A549 (cell line): ENCODE data around the gene FBXL7. TPM values are rescaled to one million over a fixed set of nuclear protein-coding genes. Genes with fewer than 3 reads are reported as not detected.

Source experiments
- ATAC-seq, 2 experiments: fragments of 200-7000 bp in 1 of 2; fragments of >200 bp in 1 of 2; cut with Nextera tagmentation in 1 of 2; cut with Tn5 transposase in 1 of 2; 3 replicates each; pipeline versions ENCODE4 v1.8.0 to v1.9.1; 2018 to 2020; ENCODE audit warnings: mild to moderate bottlenecking in 1 of 2, moderate library complexity in 1 of 2
- CTCF ChIA-PET: fragments of 300-600 bp; sonication (Branson Sonifier 250); formaldehyde crosslinking; extraction: SDS; loops from one replicate; lab custom pipeline; 2021; ENCODE audit warnings: antibody characterized with exemption, inconsistent platforms; lab: Yijun Ruan, JAX
- POLR2A ChIA-PET: fragments of 350-600 bp; formaldehyde crosslinking; extraction: SDS; loops from one replicate; lab custom pipeline; 2021; ENCODE audit warnings: antibody characterized with exemption, inconsistent platforms; lab: Yijun Ruan, JAX
- DNase-seq, 2 experiments: peaks; one replicate each; pipeline versions ENCODE4 v3.0.0 to v3.0.0-alpha.2; 2011 to 2016; ENCODE audit warnings: low read depth in 1 of 2, low spot score in 1 of 2
- FAIRE-seq: peaks from 2 replicates; lab custom pipeline; 2011; peaks lifted over from hg19 to GRCh38; lab: Jason Lieb, UNC
- H3K27ac ChIP-seq, 2 experiments: fragments of >200 bp; sonication (Bioruptor Twin); formaldehyde crosslinking; 3 replicates each; pipeline ENCODE4 v1.5.1; 2016 to 2017
- H3K4me1 ChIP-seq: fragments of >200 bp; sonication (Bioruptor Twin); formaldehyde crosslinking; 3 replicates; pipeline ENCODE4 v1.6.1; 2016
- H3K4me2 ChIP-seq: fragments of >200 bp; sonication (Bioruptor Twin); formaldehyde crosslinking; 3 replicates; pipeline ENCODE4 v1.6.1; 2016
- H3K4me3 ChIP-seq: fragments of >200 bp; sonication (Bioruptor Twin); formaldehyde crosslinking; 3 replicates; pipeline ENCODE4 v1.5.1; 2016
- H3K9me3 ChIP-seq: fragments of >200 bp; sonication (Bioruptor Twin); formaldehyde crosslinking; 3 replicates; pipeline ENCODE4 v1.6.1; 2016
- BHLHE40 ChIP-seq: IDR thresholded peaks from 2 replicates; pipeline ENCODE4 v1.6.1; 2012; ENCODE audit warnings: low read depth, low read length, inconsistent platforms
- CBX2 ChIP-seq: fragments of 200-600 bp; sonication (generic); IDR thresholded peaks from 2 replicates; pipeline ENCODE4 v1.6.1; 2016; ENCODE audit warnings: low read depth, mild to moderate bottlenecking, borderline replicate concordance
- CHD4 ChIP-seq: fragments of 200-600 bp; sonication (generic); IDR thresholded peaks from 2 replicates; pipeline ENCODE4 v1.6.1; 2016; ENCODE audit warnings: antibody characterized with exemption, mild to moderate bottlenecking, borderline replicate concordance
- FOSB ChIP-seq: fragments of 250-450 bp; sonication (Bioruptor Pico); IDR thresholded peaks from 2 replicates; pipeline ENCODE4 v1.5.0; 2020; ENCODE audit warnings: mild to moderate bottlenecking, moderate library complexity
- FOSL2 ChIP-seq, 2 experiments: fragments of 450-650 bp in 1 of 2; fragments of >200 bp in 1 of 2; sonication (Bioruptor Twin) in 1 of 2; formaldehyde crosslinking; IDR thresholded peaks; 2 replicates each; pipeline versions ENCODE4 v1.5.0 to v1.6.1; 2016 to 2020; ENCODE audit warnings: mild to moderate bottlenecking in 1 of 2, moderate library complexity in 1 of 2
- FOXS1 ChIP-seq: fragments of 250-450 bp; sonication (Bioruptor Pico); IDR thresholded peaks from 2 replicates; pipeline ENCODE4 v1.5.0; 2020; ENCODE audit warnings: mild to moderate bottlenecking, moderate library complexity
- HEYL ChIP-seq: fragments of 250-450 bp; sonication (Bioruptor Pico); IDR thresholded peaks from 2 replicates; pipeline ENCODE4 v1.8.0; 2021; ENCODE audit warnings: mild to moderate bottlenecking, moderate library complexity
- HOXA7 ChIP-seq: fragments of 250-450 bp; sonication (Bioruptor Pico); IDR thresholded peaks from 2 replicates; pipeline ENCODE4 v1.5.0; 2020; ENCODE audit warnings: mild to moderate bottlenecking, moderate library complexity
- HOXB5 ChIP-seq: fragments of 250-450 bp; sonication (Bioruptor Pico); IDR thresholded peaks from 2 replicates; pipeline ENCODE4 v1.5.0; 2020; ENCODE audit warnings: mild to moderate bottlenecking, moderate library complexity
- JUN ChIP-seq, 2 experiments: fragments of >200 bp; sonication (Bioruptor Twin); formaldehyde crosslinking; IDR thresholded peaks; 2 replicates in 1 of 2; 3 replicates in 1 of 2; pipeline ENCODE4 v1.6.1; 2016 to 2017
- KDM1A ChIP-seq: fragments of 200-600 bp; sonication (generic); IDR thresholded peaks from 2 replicates; pipeline ENCODE4 v1.6.1; 2016; ENCODE audit warnings: low read depth, mild to moderate bottlenecking
- KDM5A ChIP-seq: fragments of 200-600 bp; sonication (generic); IDR thresholded peaks from 2 replicates; pipeline ENCODE4 v1.6.1; 2016; ENCODE audit warnings: antibody characterized with exemption, mild to moderate bottlenecking
- MAFK ChIP-seq: fragments of 450-650 bp; IDR thresholded peaks from 2 replicates; pipeline ENCODE4 v1.6.1; 2014; ENCODE audit not compliant: partially characterized antibody
- MAZ ChIP-seq: fragments of 150-350 bp; IDR thresholded peaks from 2 replicates; pipeline ENCODE4 v1.6.1; 2014; ENCODE audit warnings: antibody characterized with exemption, low read depth, low read length, borderline replicate concordance
- MYC ChIP-seq: IDR thresholded peaks from 2 replicates; pipeline ENCODE4 v1.6.1; 2012; ENCODE audit warnings: mild to moderate bottlenecking, inconsistent platforms, low read length, improper control_type of control experiment, borderline replicate concordance
- NPAS2 ChIP-seq: fragments of 250-450 bp; sonication (Bioruptor Pico); IDR thresholded peaks from 2 replicates; pipeline ENCODE4 v1.8.0; 2022; ENCODE audit warnings: mild to moderate bottlenecking, moderate library complexity, borderline replicate concordance
- NR3C1 ChIP-seq: fragments of >200 bp; sonication (Bioruptor Twin); formaldehyde crosslinking; IDR thresholded peaks from 3 replicates; pipeline ENCODE4 v1.6.1; 2017
- PHF8 ChIP-seq: fragments of 200-600 bp; sonication (generic); IDR thresholded peaks from 2 replicates; pipeline ENCODE4 v1.6.1; 2016; ENCODE audit warnings: low read depth, mild to moderate bottlenecking, antibody characterized with exemption, moderate library complexity, borderline replicate concordance
- POLR2A ChIP-seq: IDR thresholded peaks from 2 replicates; pipeline ENCODE4 v1.6.1; 2012; ENCODE audit warnings: mild to moderate bottlenecking, low read length
- POLR2AphosphoS2 ChIP-seq: conservative IDR thresholded peaks from 2 replicates; pipeline ENCODE4 v1.6.1; 2012; ENCODE audit warnings: low read length, improper control_type of control experiment, inconsistent platforms
- RARB ChIP-seq: fragments of 250-450 bp; sonication (Bioruptor Pico); IDR thresholded peaks from 2 replicates; pipeline ENCODE4 v1.8.0; 2021; ENCODE audit warnings: mild to moderate bottlenecking, moderate library complexity
- RFX5 ChIP-seq: fragments of 450-650 bp; IDR thresholded peaks from 2 replicates; pipeline ENCODE4 v1.7.1; 2014; ENCODE audit warnings: antibody characterized with exemption, mild to moderate bottlenecking, moderate library complexity
- RNF2 ChIP-seq: fragments of 200-600 bp; sonication (generic); IDR thresholded peaks from 2 replicates; pipeline ENCODE4 v1.6.1; 2016; ENCODE audit warnings: low read depth, mild to moderate bottlenecking, antibody characterized with exemption, moderate library complexity, borderline replicate concordance
- SREBF2 ChIP-seq: fragments of 450-650 bp; IDR thresholded peaks from 2 replicates; pipeline ENCODE4 v1.6.1; 2014; ENCODE audit warnings: mild to moderate bottlenecking, moderate library complexity
- TFCP2L1 ChIP-seq: fragments of 250-450 bp; sonication (Bioruptor Pico); IDR thresholded peaks from 2 replicates; pipeline ENCODE4 v1.5.0; 2021; ENCODE audit warnings: mild to moderate bottlenecking
- TP53 ChIP-seq: fragments of 250-450 bp; sonication (Bioruptor Pico); IDR thresholded peaks from 2 replicates; pipeline ENCODE4 v1.5.0; 2021; ENCODE audit warnings: mild to moderate bottlenecking, moderate library complexity
- ZC3H11A ChIP-seq: fragments of 450-650 bp; IDR thresholded peaks from 2 replicates; pipeline ENCODE4 v1.6.1; 2014; ENCODE audit warnings: antibody characterized with exemption, mild to moderate bottlenecking
- ZFP36 ChIP-seq: fragments of 450-650 bp; IDR thresholded peaks from 2 replicates; pipeline ENCODE4 v1.6.1; 2014; ENCODE audit warnings: borderline replicate concordance; ENCODE audit not compliant: partially characterized antibody
- ZSCAN20 ChIP-seq: fragments of 250-450 bp; sonication (Bioruptor Pico); IDR thresholded peaks from 2 replicates; pipeline ENCODE4 v1.8.0; 2022; ENCODE audit warnings: mild to moderate bottlenecking, moderate library complexity
- WGBS: methylation state at CpG from one replicate; pipeline ENCODE4 v1.1.6; 2017; ENCODE audit errors: missing lambda C conversion rate; 5-methylcytosine and 5-hydroxymethylcytosine counted together
- polyA plus RNA-seq, 4 experiments: library from polyadenylated mRNA; depleted of rRNA in 3 of 4; stranded (reverse); fragments of >200 nt; fragmentation: RNase III in 1 of 4; extraction: RNeasy Plus Mini Kit Qiagen cat#74134 plus additional on column Dnase treatment in 1 of 4; gene quantifications; 2 replicates in 3 of 4; 3 replicates in 1 of 4; pipeline ENCODE4 v1.2.3, GENCODE V29; 2011 to 2017
- TF ChIP-seq, protein P1 (sequence below): fragments of 200-600 bp; sonication (generic); IDR thresholded peaks from 2 replicates; pipeline ENCODE4 v1.6.1; 2016; ENCODE audit warnings: antibody characterized with exemption, mild to moderate bottlenecking, moderate library complexity
- TF ChIP-seq, protein P2 (sequence below): IDR thresholded peaks from 2 replicates; pipeline ENCODE4 v1.6.1; 2012; ENCODE audit warnings: low read depth, borderline replicate concordance
- TF ChIP-seq, protein P3 (sequence below): fragments of 150-350 bp; IDR thresholded peaks from 2 replicates; pipeline ENCODE4 v1.6.1; 2014; ENCODE audit warnings: low read depth, mild to moderate bottlenecking, low read length

Gene FBXL7
- polyA plus RNA-seq, 2 of the 4 experiments (the other 2 are of a cell fraction): 0.90 to 1.7 TPM

DNA sequence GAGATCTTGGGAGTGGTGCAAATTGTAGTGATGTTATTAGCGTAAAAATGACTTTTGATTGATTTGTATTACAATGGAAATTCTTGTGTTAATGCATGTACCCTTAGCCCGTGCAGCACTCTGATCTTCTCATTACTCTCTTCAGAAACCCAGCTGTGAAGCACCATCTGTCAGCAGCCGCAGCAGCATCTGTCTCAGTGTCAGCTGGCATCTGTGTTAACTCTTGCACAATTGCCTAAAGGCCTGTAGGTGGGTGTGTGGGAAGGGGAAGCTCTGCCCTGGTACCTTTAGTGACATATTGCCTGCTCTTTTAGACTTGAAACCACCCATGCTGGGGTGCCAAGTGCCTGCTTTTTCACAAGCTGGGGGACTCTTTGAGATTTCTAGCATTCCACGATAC lies 101.3 kb downstream of the FBXL7 start:
- no peak overlapping the region for H3K4me3 ChIP-seq
- no peaks in the 10 kb centered on the region for H3K9me3 ChIP-seq
- H3K27ac ChIP-seq: no peak overlapping the region
- CTCF ChIA-PET: no interaction called here
- no peaks in the 10 kb centered on the region for H3K4me1 ChIP-seq
- FAIRE-seq: no peak
- no peak for TF ChIP-seq NPAS2 (CRISPR knock-in tag)
- no peak for TF ChIP-seq SREBF2
- no peak for TF ChIP-seq RARB (CRISPR knock-in tag)
- TF ChIP-seq POLR2A: no peak
- TF ChIP-seq ZFP36: no peak
- TF ChIP-seq, protein P1, sequence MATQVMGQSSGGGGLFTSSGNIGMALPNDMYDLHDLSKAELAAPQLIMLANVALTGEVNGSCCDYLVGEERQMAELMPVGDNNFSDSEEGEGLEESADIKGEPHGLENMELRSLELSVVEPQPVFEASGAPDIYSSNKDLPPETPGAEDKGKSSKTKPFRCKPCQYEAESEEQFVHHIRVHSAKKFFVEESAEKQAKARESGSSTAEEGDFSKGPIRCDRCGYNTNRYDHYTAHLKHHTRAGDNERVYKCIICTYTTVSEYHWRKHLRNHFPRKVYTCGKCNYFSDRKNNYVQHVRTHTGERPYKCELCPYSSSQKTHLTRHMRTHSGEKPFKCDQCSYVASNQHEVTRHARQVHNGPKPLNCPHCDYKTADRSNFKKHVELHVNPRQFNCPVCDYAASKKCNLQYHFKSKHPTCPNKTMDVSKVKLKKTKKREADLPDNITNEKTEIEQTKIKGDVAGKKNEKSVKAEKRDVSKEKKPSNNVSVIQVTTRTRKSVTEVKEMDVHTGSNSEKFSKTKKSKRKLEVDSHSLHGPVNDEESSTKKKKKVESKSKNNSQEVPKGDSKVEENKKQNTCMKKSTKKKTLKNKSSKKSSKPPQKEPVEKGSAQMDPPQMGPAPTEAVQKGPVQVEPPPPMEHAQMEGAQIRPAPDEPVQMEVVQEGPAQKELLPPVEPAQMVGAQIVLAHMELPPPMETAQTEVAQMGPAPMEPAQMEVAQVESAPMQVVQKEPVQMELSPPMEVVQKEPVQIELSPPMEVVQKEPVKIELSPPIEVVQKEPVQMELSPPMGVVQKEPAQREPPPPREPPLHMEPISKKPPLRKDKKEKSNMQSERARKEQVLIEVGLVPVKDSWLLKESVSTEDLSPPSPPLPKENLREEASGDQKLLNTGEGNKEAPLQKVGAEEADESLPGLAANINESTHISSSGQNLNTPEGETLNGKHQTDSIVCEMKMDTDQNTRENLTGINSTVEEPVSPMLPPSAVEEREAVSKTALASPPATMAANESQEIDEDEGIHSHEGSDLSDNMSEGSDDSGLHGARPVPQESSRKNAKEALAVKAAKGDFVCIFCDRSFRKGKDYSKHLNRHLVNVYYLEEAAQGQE: no peak
- TF ChIP-seq MAFK: no peak
- TF ChIP-seq HOXA7 (CRISPR knock-in tag): no peak
- no peak for TF ChIP-seq TP53 (CRISPR knock-in tag)
- TF ChIP-seq, protein P2, sequence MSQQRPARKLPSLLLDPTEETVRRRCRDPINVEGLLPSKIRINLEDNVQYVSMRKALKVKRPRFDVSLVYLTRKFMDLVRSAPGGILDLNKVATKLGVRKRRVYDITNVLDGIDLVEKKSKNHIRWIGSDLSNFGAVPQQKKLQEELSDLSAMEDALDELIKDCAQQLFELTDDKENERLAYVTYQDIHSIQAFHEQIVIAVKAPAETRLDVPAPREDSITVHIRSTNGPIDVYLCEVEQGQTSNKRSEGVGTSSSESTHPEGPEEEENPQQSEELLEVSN: no peak
- TF ChIP-seq POLR2AphosphoS2: no peak
- no peak for TF ChIP-seq JUN (IDR thresholded peaks at IDR 0.05)
- TF ChIP-seq FOXS1: no peak
- no peak for TF ChIP-seq RNF2
- TF ChIP-seq CBX2: no peak
- TF ChIP-seq, protein P3, sequence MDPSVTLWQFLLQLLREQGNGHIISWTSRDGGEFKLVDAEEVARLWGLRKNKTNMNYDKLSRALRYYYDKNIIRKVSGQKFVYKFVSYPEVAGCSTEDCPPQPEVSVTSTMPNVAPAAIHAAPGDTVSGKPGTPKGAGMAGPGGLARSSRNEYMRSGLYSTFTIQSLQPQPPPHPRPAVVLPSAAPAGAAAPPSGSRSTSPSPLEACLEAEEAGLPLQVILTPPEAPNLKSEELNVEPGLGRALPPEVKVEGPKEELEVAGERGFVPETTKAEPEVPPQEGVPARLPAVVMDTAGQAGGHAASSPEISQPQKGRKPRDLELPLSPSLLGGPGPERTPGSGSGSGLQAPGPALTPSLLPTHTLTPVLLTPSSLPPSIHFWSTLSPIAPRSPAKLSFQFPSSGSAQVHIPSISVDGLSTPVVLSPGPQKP: no peak
- no peak for TF ChIP-seq BHLHE40
- no peak for TF ChIP-seq FOSL2 (IDR thresholded peaks at IDR 0.05)
- TF ChIP-seq FOSL2 (CRISPR knock-in tag; IDR thresholded peaks at IDR 0.05): no peak
- TF ChIP-seq KDM1A: no peak
- no peak for TF ChIP-seq ZC3H11A
- TF ChIP-seq, all 56 proteins: peak for 0
- POLR2A ChIA-PET: no interaction called here
- WGBS: 43% methylated on average over 4 of the region's 4 CpGs
- no peak overlapping the region for H3K4me2 ChIP-seq
- no peak for ATAC-seq
- no peak for DNase-seq

DNA sequence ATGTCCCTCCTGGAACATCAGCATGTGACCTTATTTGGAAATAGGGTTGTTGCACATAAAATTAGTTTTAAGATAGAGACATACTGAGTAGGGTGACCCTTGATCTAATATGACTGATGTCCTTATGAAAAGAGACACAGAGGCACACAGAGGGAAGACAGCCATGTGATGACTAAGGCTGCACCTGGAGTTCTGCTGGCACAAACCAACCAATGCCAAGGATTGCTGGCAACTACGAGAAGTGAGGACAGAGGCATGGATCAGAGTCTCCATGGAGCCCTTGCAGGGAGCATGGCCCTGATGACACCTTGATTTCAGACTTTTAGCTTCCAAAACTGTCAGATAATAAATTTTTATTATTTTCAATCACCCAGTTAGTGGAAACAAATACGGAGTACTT lies 101.9 kb downstream of the FBXL7 start:
- ATAC-seq: no peak
- 35% methylated on average over 2 of the region's 2 CpGs for WGBS
- ChIA-PET POLR2A (no interaction called here), CTCF (no interaction called here)
- no peak for DNase-seq
- H3K4me3 ChIP-seq: no peak overlapping the region
- no peaks in the 10 kb centered on the region for H3K4me1 ChIP-seq
- H3K4me2 ChIP-seq: no peak overlapping the region
- no peak for FAIRE-seq
- no peaks in the 10 kb centered on the region for H3K9me3 ChIP-seq
- no peak overlapping the region for H3K27ac ChIP-seq
- TF ChIP-seq PHF8 (no peak), TP53 (CRISPR knock-in tag) (no peak), CBX2 (no peak), FOSB (CRISPR knock-in tag) (no peak), TFCP2L1 (no peak), HEYL (CRISPR knock-in tag) (no peak), RFX5 (no peak), HOXB5 (CRISPR knock-in tag) (no peak), MYC (no peak), NR3C1 (no peak), MAFK (no peak), KDM5A (no peak), CHD4 (no peak), MAZ (no peak), ZSCAN20 (no peak)
- TF ChIP-seq, protein P1: no peak
